ENCODE data around the gene SNRPD3.

DNA sequence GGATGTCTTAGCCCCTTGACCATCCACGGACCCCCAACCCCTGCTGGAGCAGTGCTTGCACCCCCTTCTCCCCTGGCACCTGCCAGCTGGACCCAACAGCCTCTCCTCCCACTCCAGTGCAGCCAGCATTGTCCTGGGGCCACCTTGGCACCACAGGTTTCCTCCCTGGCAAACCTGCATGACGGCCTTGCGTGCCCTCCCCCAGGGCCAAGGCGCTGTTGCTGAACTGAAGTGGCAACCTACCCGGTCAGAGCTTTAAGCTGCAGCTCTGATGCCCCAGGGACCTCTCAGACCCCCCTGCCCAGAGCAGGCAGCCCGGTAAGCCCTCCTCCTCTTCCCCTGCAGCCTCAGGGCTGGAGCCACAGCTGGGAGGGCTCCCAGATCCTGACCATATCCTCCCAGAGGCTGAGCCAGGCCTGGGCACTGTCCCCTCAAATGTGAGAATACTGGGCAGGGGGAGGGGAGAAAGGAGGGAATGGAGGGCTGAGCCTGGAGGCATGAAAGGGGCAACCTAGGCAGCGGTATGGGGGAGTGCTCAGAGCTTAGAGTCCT, 38.8 kb downstream of the SNRPD3 start:
- no peak for TF ChIP-seq CTCF (conservative IDR thresholded peaks at IDR 0.05; ENCODE audit: low read length)
- no peak for TF ChIP-seq EZH2phosphoT487 (IDR thresholded peaks at IDR 0.05; ENCODE audit: borderline replicate concordance)

Data from Loucy (cell line).